RCC 7860 (cell line): ENCODE measurements around the gene CLRN3.

Experiments
- DNase-seq: peaks from one replicate; pipeline ENCODE4 v3.0.0-alpha.2; 2015; ENCODE audit warnings: low spot score
- FAIRE-seq: peaks from 2 replicates; lab custom pipeline; 2012; peaks lifted over from hg19 to GRCh38; lab: Jason Lieb, UNC

The CLRN3 gene

GRCh38 chr10:127903789-127904188 lies 11.0 kb upstream of the CLRN3 start:
- DNase-seq (no peak), FAIRE-seq (no peak)

- FAIRE-seq, result no peak
- DNase-seq, result no peak
Measured at GRCh38 chr10:127899766-127900387, 7.1 kb upstream of the CLRN3 start.

- no peak for DNase-seq
- FAIRE-seq, result no peak
Measured at GRCh38 chr10:127897177-127897576, 4.4 kb upstream of the CLRN3 start.

- DNase-seq, result no peak
- peak; percentile 12 for FAIRE-seq
Measured at GRCh38 chr10:127896590-127896989, 3.8 kb upstream of the CLRN3 start.

- no peak for DNase-seq
- FAIRE-seq, result no peak
Measured at GRCh38 chr10:127894146-127894545, 1.4 kb upstream of the CLRN3 start.

- FAIRE-seq, result no peak
- no peak for DNase-seq
Measured at GRCh38 chr10:127890832-127891334, 1.9 kb downstream of the CLRN3 start.

- no peak for DNase-seq
- no peak for FAIRE-seq
Measured at GRCh38 chr10:127890216-127890615, 2.5 kb downstream of the CLRN3 start.

GRCh38 chr10:127889605-127890195 lies 3.0 kb downstream of the CLRN3 start:
- DNase-seq (no peak), FAIRE-seq (peak; percentile 45)

GRCh38 chr10:127888521-127889312 lies 4.0 kb downstream of the CLRN3 start:
- FAIRE-seq (no peak), DNase-seq (no peak)

GRCh38 chr10:127887541-127888415 lies 5.0 kb downstream of the CLRN3 start:
- DNase-seq (no peak), FAIRE-seq (no peak)

- FAIRE-seq (no peak), DNase-seq (no peak)
Measured at GRCh38 chr10:127886371-127887051, 6.2 kb downstream of the CLRN3 start.

GRCh38 chr10:127884501-127884900 lies 8.2 kb downstream of the CLRN3 start:
- no peak for FAIRE-seq

GRCh38 chr10:127883516-127883915 lies 9.2 kb downstream of the CLRN3 start:
- DNase-seq (no peak), FAIRE-seq (no peak)

More at GRCh38 chr10:127884501-127884900, 8.2 kb downstream of the CLRN3 start:
- no peak for DNase-seq

- DNase-seq, result no peak
- no peak for FAIRE-seq
Measured at GRCh38 chr10:127882801-127883459, 9.8 kb downstream of the CLRN3 start.

GRCh38 chr10:127882391-127882790 lies 10.3 kb downstream of the CLRN3 start:
- FAIRE-seq (no peak), DNase-seq (no peak)

GRCh38 chr10:127881262-127881661 lies 11.5 kb downstream of the CLRN3 start:
- no peak for DNase-seq
- no peak for FAIRE-seq

GRCh38 chr10:127880557-127880956 lies 12.2 kb downstream of the CLRN3 start:
- no peak for FAIRE-seq

GRCh38 chr10:127878475-127879055 lies 14.2 kb downstream of the CLRN3 start:
- DNase-seq, result no peak
- FAIRE-seq, result no peak

More at GRCh38 chr10:127880557-127880956, 12.2 kb downstream of the CLRN3 start:
- no peak for DNase-seq

- no peak for DNase-seq
- no peak for FAIRE-seq
Measured at GRCh38 chr10:127877699-127878098, 15.0 kb downstream of the CLRN3 start.
